ENCODE results near the gene ZNF609.
A peak's percentile ranks its signal among the peaks of the same experiment; 100 is the strongest.

The ZNF609 gene

DNA sequence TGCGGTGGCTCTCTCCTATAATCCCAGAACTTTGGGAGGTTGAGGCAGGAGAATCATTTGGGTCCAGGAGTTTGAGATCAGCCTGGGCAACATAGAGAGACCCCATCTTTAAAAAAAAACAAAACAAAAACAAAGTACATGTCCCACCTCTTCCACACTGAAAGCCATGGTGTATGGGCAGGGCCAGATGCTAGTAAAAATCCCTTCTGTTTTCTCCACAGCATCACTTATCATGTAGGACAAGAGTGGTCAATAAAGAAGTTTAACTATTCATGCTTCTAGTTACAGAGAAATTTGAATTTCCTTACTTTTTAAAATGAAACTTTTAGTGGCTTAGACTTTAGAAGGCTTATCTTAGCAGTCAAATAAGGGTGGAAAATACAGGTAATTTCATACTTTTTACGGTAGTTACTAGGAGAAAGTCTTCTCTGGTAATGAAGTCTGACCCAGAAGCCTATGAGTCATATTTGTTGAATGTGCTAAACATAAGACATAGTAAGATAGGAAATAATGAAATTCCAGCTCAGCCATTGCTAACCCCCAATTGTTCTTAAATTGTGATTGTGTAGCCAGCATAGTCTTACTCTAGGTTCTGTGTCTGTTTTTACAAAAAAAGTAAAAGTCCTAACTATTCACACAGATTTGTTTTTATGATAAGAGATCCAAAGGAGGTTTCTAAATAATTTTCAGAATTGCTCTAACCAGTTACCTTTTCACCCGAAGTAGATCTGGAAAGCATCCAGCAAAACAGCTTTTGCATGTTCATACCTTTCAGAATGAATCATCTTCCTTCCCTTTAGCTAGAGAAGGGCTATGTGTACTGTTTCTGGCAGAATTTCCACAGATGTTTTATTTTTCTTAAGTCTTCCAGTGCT, 16.4 kb upstream of the ZNF609 start:
- TF ChIP-seq, protein P1, sequence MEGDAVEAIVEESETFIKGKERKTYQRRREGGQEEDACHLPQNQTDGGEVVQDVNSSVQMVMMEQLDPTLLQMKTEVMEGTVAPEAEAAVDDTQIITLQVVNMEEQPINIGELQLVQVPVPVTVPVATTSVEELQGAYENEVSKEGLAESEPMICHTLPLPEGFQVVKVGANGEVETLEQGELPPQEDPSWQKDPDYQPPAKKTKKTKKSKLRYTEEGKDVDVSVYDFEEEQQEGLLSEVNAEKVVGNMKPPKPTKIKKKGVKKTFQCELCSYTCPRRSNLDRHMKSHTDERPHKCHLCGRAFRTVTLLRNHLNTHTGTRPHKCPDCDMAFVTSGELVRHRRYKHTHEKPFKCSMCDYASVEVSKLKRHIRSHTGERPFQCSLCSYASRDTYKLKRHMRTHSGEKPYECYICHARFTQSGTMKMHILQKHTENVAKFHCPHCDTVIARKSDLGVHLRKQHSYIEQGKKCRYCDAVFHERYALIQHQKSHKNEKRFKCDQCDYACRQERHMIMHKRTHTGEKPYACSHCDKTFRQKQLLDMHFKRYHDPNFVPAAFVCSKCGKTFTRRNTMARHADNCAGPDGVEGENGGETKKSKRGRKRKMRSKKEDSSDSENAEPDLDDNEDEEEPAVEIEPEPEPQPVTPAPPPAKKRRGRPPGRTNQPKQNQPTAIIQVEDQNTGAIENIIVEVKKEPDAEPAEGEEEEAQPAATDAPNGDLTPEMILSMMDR (IDR thresholded peaks at IDR 0.05; ENCODE audit: low read length, missing control alignments): no peak
- DNase-seq (ENCODE audit: low read depth): peak; percentile 91
- peak overlapping the region; percentile 19 for H3K4me3 ChIP-seq (replicated peaks; ENCODE audit: low read depth, low read length)

DNA sequence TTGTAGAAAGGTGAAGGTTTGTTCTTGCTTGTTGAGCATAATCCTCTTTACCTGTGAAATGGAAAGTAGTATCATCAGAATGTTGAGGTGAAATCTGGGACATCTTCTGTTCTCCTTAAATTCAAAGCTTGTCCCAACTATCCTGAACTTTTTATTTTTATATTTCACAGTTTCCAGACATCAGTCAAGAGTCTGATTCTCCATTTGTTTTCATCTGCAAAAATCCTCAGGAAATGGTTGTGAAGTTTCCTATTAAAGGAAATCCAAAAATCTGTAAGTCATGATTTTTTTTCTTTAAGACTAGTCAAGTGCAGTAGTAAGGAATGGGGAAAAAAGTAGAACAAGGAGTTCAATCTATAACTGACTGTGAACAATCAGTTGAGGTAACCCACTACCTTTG, 15.5 kb upstream of the ZNF609 start:
- peak overlapping the region; percentile 19 for H3K4me3 ChIP-seq (replicated peaks; ENCODE audit: low read depth, low read length)
- DNase-seq (ENCODE audit: low read depth): no peak
- TF ChIP-seq, protein P1 (IDR thresholded peaks at IDR 0.05; ENCODE audit: low read length, missing control alignments): no peak

DNA sequence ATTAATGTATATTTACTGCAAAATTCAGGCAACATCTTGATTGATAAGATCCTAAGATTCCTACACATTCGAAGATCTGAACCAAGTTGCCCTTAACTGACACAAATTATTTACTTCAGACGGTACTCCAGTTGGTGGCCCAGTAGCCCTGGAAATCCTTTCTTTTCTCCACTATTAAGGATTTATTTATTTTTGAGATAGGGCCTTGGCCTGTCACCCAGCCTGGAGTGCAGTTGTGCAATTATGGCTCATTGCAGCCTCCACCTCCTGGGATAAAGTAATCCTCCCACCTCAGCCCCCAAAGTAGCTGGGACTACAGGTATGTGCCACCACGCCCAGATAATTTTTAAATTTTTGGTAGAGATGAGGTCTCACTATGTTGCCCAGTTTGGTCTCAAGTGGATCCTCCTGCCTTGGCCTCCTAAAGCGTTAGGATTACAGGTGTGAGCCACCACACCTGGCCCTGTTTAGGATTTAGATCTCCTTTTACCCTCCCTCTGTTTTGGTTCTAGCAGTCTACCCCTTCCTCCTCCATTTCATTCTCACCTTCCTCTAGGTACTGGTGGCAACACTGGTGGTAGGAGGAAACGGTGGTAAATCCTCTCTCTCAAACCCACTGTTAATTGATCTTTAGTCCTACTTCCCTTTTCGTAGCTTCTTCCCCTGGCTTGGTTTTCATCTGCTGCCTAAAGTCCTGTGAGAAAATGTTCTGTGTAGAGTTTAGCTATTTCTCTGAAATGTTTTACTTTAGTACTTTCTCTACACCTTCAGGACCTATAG, 12.7 kb upstream of the ZNF609 start:
- H3K4me3 ChIP-seq (replicated peaks; ENCODE audit: low read depth, low read length): no peak overlapping the region
- TF ChIP-seq, protein P1 (IDR thresholded peaks at IDR 0.05; ENCODE audit: low read length, missing control alignments): no peak
- no peak for DNase-seq (ENCODE audit: low read depth)

DNA sequence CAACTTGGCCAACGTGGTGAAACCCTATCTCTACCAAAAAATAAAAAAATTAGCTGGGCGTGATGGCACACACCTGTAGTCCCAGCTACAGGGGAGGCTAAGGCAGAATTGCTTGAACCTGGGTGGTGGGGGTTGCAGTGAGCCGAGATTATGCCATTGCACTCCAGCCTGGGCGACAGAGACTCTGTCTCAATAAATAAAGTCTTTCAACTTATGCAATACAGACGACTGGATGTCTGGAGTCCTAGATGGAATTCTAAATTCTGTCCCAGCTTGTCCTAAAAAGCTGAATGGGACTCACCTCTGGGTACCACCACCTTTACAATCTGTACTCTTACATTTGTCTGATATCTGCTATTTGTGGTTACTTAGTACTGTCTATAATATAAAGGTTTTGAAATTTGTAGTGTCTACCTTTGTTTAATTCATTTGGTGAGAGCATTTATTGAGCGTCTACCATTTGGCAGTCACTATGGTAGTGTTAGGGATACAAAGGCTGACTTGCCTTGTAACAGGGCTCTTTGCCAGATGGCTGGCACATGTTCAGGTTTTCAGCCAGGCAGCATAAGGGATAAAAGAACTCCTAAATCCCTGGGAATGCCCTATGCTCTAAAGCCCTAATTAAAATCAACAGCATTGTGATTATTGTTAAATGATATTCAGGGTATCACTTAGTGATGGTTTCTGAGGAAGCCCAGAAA, 7.2 kb upstream of the ZNF609 start:
- TF ChIP-seq, protein P1 (IDR thresholded peaks at IDR 0.05; ENCODE audit: low read length, missing control alignments): no peak
- DNase-seq (ENCODE audit: low read depth): peak; percentile 51
- H3K4me3 ChIP-seq (replicated peaks; ENCODE audit: low read depth, low read length): no peak overlapping the region

DNA sequence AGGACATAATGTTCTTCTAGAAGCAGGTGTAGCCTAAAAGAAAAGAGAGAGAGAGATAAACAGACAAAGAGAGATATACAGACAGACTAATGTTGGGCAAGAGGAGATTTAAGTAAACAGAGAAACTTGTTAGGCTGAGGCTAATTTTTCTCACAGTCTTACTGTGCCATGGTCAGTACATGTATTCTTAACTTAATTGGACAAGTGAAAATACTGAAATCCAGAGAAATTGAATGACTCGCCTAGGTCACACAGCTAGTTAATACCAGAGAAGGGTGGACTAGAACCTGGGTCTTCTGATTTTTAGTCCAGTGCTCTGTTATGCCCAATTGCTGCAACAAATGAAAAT, 6.7 kb upstream of the ZNF609 start:
- TF ChIP-seq, protein P1 (IDR thresholded peaks at IDR 0.05; ENCODE audit: low read length, missing control alignments): no peak
- no peak for DNase-seq (ENCODE audit: low read depth)
- no peak overlapping the region for H3K4me3 ChIP-seq (replicated peaks; ENCODE audit: low read depth, low read length)

DNA sequence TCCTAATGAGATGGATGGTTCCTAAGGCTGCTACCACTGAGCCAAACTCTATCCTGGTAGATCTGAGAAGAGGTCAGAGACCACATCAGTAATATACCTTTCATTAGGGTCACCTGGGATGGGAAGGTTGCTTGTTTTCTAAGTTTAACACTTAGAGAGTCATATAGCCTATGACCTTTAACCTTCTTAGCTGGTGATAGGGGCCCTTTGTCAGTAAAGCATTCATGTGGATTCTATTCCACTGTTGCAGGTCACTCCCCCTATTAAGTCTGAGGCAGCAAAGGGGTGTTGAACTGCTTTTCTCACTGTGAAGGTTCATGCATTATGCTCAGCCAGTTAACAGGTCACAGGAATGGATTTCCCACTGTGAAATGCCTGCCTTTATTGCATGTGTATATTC, 6.1 kb upstream of the ZNF609 start:
- no peak for DNase-seq (ENCODE audit: low read depth)
- TF ChIP-seq, protein P1 (IDR thresholded peaks at IDR 0.05; ENCODE audit: low read length, missing control alignments): no peak
- no peak overlapping the region for H3K4me3 ChIP-seq (replicated peaks; ENCODE audit: low read depth, low read length)
